ENCODE data around the gene MAP3K9. TPM values are rescaled to one million over a fixed set of nuclear protein-coding genes. Genes with fewer than 3 reads are reported as not detected.

MAP3K9 gene
- total RNA-seq, 1 donor from 2014 or later = 13.0 TPM

DNA sequence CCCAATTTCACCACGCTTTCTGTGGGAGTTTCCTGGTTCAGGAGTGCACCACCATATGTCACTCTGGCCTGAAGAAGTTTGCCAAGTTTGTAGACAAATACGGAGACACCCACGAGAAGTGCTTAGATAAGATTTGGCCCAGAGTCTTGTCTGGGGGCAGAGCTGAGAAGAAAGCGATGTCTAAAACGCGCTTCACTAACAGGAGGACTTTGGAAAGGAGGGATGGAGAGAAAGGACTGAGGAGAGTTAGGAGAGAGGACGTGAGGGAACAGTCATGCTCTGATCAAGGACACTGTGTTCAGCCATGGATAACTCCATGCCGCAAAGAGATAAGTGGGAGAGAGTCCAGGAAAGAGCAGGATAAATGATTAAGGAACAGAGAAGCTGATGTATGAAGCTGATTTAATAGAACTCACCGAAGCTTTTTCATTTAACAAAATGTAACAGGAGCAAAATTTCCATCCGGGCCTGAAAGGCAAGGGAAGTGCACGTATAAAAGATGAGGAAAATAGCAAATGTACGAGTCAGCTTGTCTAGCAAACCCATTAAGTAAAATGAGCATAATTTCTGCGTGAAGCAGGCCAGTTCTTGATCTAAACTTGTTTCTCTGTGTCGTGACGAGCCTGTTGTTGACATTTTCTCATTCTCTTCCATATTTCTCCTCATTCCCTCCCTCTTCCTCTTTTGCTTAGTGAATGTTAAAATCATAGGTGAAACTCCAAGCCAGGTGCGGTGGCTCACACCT lies 23.4 kb upstream of the MAP3K9 start:
- TF ChIP-seq CTCF (IDR thresholded peaks at IDR 0.05; ENCODE audit: insufficient read depth, low read depth, low read length) (no peak), EZH2 (IDR thresholded peaks at IDR 0.05; ENCODE audit: insufficient read depth, low read length) (no peak)
- no peaks in the 10 kb centered on the region for H4K20me1 ChIP-seq (ENCODE audit: insufficient read depth, low read length)
- H3K4me3 Mint-ChIP-seq (ENCODE audit: unreplicated experiment) = no peak overlapping the region
- H3K9ac ChIP-seq (ENCODE audit: low read length) = no peak overlapping the region
- peaks cover 3% of the 10 kb centered on the region for H3K27me3 ChIP-seq (ENCODE audit: insufficient read depth, low read length)
- H3K4me3 ChIP-seq (ENCODE audit: insufficient read depth, low read depth, low read length) = no peak overlapping the region
- peaks cover 12% of the 10 kb centered on the region for H3K9me3 Mint-ChIP-seq (ENCODE audit: unreplicated experiment)
- no peaks in the 10 kb centered on the region for H3K36me3 ChIP-seq (ENCODE audit: insufficient read depth, low read length)
- H3K36me3 Mint-ChIP-seq (ENCODE audit: low read depth, unreplicated experiment) = peaks cover 2% of the 10 kb centered on the region
- FAIRE-seq (no peak), DNase-seq (ENCODE audit: low read depth) (peak; percentile 53)
- H3K9me3 ChIP-seq (ENCODE audit: insufficient read depth, low read depth, low read length) = no peaks in the 10 kb centered on the region
- peak overlapping the region; percentile 55 for H2AFZ ChIP-seq (ENCODE audit: low read depth, low read length)
- no peak overlapping the region for H3K27ac ChIP-seq (ENCODE audit: low read depth, low read length)
- H3K4me2 ChIP-seq (ENCODE audit: low read length) = peak overlapping the region; percentile 9
- no peaks in the 10 kb centered on the region for H3K79me2 ChIP-seq (ENCODE audit: insufficient read depth, low read length)
- H3K4me1 Mint-ChIP-seq (ENCODE audit: low read depth, unreplicated experiment) = peaks cover 15% of the 10 kb centered on the region
- H3K4me1 ChIP-seq (ENCODE audit: insufficient read depth, low read length) = peaks cover 4% of the 10 kb centered on the region
- peaks cover 7% of the 10 kb centered on the region for H3K27me3 Mint-ChIP-seq (ENCODE audit: low read depth, unreplicated experiment)
- H3K27ac Mint-ChIP-seq (ENCODE audit: unreplicated experiment) = peak overlapping the region; percentile 37

- Histone ChIP-seq H3K4me3 (ENCODE audit: insufficient read depth, low read depth, low read length) (no peak overlapping the region), H3K36me3 (ENCODE audit: insufficient read depth, low read length) (no peaks in the 10 kb centered on the region), H4K20me1 (ENCODE audit: insufficient read depth, low read length) (no peaks in the 10 kb centered on the region), H3K4me2 (ENCODE audit: low read length) (no peak overlapping the region), H3K4me1 (ENCODE audit: insufficient read depth, low read length) (peaks cover 4% of the 10 kb centered on the region), H2AFZ (ENCODE audit: low read depth, low read length) (no peak overlapping the region), H3K9me3 (ENCODE audit: insufficient read depth, low read depth, low read length) (no peaks in the 10 kb centered on the region), H3K27me3 (ENCODE audit: insufficient read depth, low read length) (peaks cover 3% of the 10 kb centered on the region), H3K9ac (ENCODE audit: low read length) (no peak overlapping the region), H3K27ac (ENCODE audit: low read depth, low read length) (no peak overlapping the region), H3K79me2 (ENCODE audit: insufficient read depth, low read length) (no peaks in the 10 kb centered on the region)
- Mint-ChIP-seq H3K4me3 (ENCODE audit: unreplicated experiment) (no peak overlapping the region), H3K4me1 (ENCODE audit: low read depth, unreplicated experiment) (peaks cover 15% of the 10 kb centered on the region), H3K27me3 (ENCODE audit: low read depth, unreplicated experiment) (peaks cover 7% of the 10 kb centered on the region), H3K36me3 (ENCODE audit: low read depth, unreplicated experiment) (peaks cover 2% of the 10 kb centered on the region), H3K9me3 (ENCODE audit: unreplicated experiment) (peaks cover 12% of the 10 kb centered on the region), H3K27ac (ENCODE audit: unreplicated experiment) (no peak overlapping the region)
- FAIRE-seq = no peak
- DNase-seq (ENCODE audit: low read depth) = no peak
- no peak for TF ChIP-seq EZH2 (IDR thresholded peaks at IDR 0.05; ENCODE audit: insufficient read depth, low read length)
Observed at GRCh38 chr14:70830998-70831781, 21.9 kb upstream of the MAP3K9 start.

- no peaks in the 10 kb centered on the region for H3K79me2 ChIP-seq (ENCODE audit: insufficient read depth, low read length)
- H3K27ac ChIP-seq (ENCODE audit: low read depth, low read length) = no peak overlapping the region
- no peaks in the 10 kb centered on the region for H4K20me1 ChIP-seq (ENCODE audit: insufficient read depth, low read length)
- H2AFZ ChIP-seq (ENCODE audit: low read depth, low read length) = no peak overlapping the region
- Mint-ChIP-seq H3K27ac (ENCODE audit: unreplicated experiment) (no peak overlapping the region), H3K27me3 (ENCODE audit: low read depth, unreplicated experiment) (peaks cover 14% of the 10 kb centered on the region), H3K4me3 (ENCODE audit: unreplicated experiment) (no peak overlapping the region), H3K36me3 (ENCODE audit: low read depth, unreplicated experiment) (peaks cover 11% of the 10 kb centered on the region), H3K4me1 (ENCODE audit: low read depth, unreplicated experiment) (peaks cover 17% of the 10 kb centered on the region), H3K9me3 (ENCODE audit: unreplicated experiment) (peaks cover 3% of the 10 kb centered on the region)
- no peak for DNase-seq (ENCODE audit: low read depth)
- H3K9me3 ChIP-seq (ENCODE audit: insufficient read depth, low read depth, low read length) = no peaks in the 10 kb centered on the region
- TF ChIP-seq CTCF (IDR thresholded peaks at IDR 0.05; ENCODE audit: insufficient read depth, low read depth, low read length) = no peak
- no peak for TF ChIP-seq EZH2 (IDR thresholded peaks at IDR 0.05; ENCODE audit: insufficient read depth, low read length)
- no peak overlapping the region for H3K4me2 ChIP-seq (ENCODE audit: low read length)
- H3K9ac ChIP-seq (ENCODE audit: low read length) = no peak overlapping the region
- no peak for FAIRE-seq
- no peaks in the 10 kb centered on the region for H3K36me3 ChIP-seq (ENCODE audit: insufficient read depth, low read length)
- no peak overlapping the region for H3K4me3 ChIP-seq (ENCODE audit: insufficient read depth, low read depth, low read length)
- H3K4me1 ChIP-seq (ENCODE audit: insufficient read depth, low read length) = peaks cover 4% of the 10 kb centered on the region
- peaks cover 3% of the 10 kb centered on the region for H3K27me3 ChIP-seq (ENCODE audit: insufficient read depth, low read length)
Observed at GRCh38 chr14:70828188-70828587, 18.9 kb upstream of the MAP3K9 start.
